Loucy (cell line): ENCODE data around the gene EPB41L2.

Source experiments
- CTCF ChIP-seq: fragments of 200-600 bp; sonication (generic); conservative IDR thresholded peaks from 2 replicates; pipeline ENCODE4 v1.5.1; 2014; ENCODE audit warnings: mild to moderate bottlenecking, antibody characterized with exemption, low read length
- EZH2phosphoT487 ChIP-seq: fragments of 200-600 bp; IDR thresholded peaks from 2 replicates; pipeline ENCODE4 v1.6.1; 2018; ENCODE audit warnings: antibody characterized with exemption, mild to moderate bottlenecking, moderate library complexity, borderline replicate concordance

GRCh38 chr6:130946076-130946475 is 117.0 kb downstream of the EPB41L2 start:
- no peak for TF ChIP-seq CTCF
- TF ChIP-seq EZH2phosphoT487: no peak
